ENCODE data around the gene ADGRV1.

ADGRV1 gene

GRCh38 chr5:90878549-90879196, 320.1 kb downstream of the ADGRV1 start:
- FAIRE-seq: no peak

GRCh38 chr5:90881626-90882150, 323.1 kb downstream of the ADGRV1 start:
- FAIRE-seq: no peak

- FAIRE-seq: no peak
These were observed 323.9 kb downstream of the ADGRV1 start for GRCh38 chr5:90882448-90882847.

GRCh38 chr5:90885180-90885868, 326.7 kb downstream of the ADGRV1 start:
- no peak for FAIRE-seq

GRCh38 chr5:90886381-90886780, 327.8 kb downstream of the ADGRV1 start:
- FAIRE-seq: no peak

GRCh38 chr5:90888511-90889324, 330.1 kb downstream of the ADGRV1 start:
- FAIRE-seq: no peak

GRCh38 chr5:90889325-90889600, 330.7 kb downstream of the ADGRV1 start:
- FAIRE-seq: no peak

GRCh38 chr5:90890180-90890579, 331.6 kb downstream of the ADGRV1 start:
- FAIRE-seq: no peak

- FAIRE-seq: no peak
These were observed 336.3 kb downstream of the ADGRV1 start for GRCh38 chr5:90894866-90895420.

GRCh38 chr5:90897618-90898017, 339.0 kb downstream of the ADGRV1 start:
- no peak for FAIRE-seq

- no peak for FAIRE-seq
These were observed 339.9 kb downstream of the ADGRV1 start for GRCh38 chr5:90898326-90899013.

GRCh38 chr5:90899014-90899604, 340.5 kb downstream of the ADGRV1 start:
- no peak for FAIRE-seq

- no peak for FAIRE-seq
These were observed 342.7 kb downstream of the ADGRV1 start for GRCh38 chr5:90901261-90901660.

GRCh38 chr5:90902170-90902569, 343.6 kb downstream of the ADGRV1 start:
- no peak for FAIRE-seq

- FAIRE-seq: no peak
These were observed 344.2 kb downstream of the ADGRV1 start for GRCh38 chr5:90902651-90903386.

GRCh38 chr5:90909101-90909503, 350.5 kb downstream of the ADGRV1 start:
- no peak for FAIRE-seq

- no peak for FAIRE-seq
These were observed 351.3 kb downstream of the ADGRV1 start for GRCh38 chr5:90909940-90910339.

GRCh38 chr5:90911169-90911568, 352.6 kb downstream of the ADGRV1 start:
- FAIRE-seq: no peak

- FAIRE-seq: no peak
These were observed 353.9 kb downstream of the ADGRV1 start for GRCh38 chr5:90912476-90912875.

- no peak for FAIRE-seq
These were observed 356.8 kb downstream of the ADGRV1 start for GRCh38 chr5:90915393-90915792.

- no peak for FAIRE-seq
These were observed 358.6 kb downstream of the ADGRV1 start for GRCh38 chr5:90916947-90917800.

Data from endometrium (tissue), 2 donors.